ENCODE measurements around the gene NUP153. TPM values are rescaled to one million over a fixed set of nuclear protein-coding genes. Genes with fewer than 3 reads are reported as not detected.

NUP153 gene
- total and polyA plus RNA-seq, 10 of the 15 experiments (the other 5 are each of a cell fraction or from before 2014, with no cell fraction given), result 13.9 to 77.7 (median 56.2) TPM

DNA sequence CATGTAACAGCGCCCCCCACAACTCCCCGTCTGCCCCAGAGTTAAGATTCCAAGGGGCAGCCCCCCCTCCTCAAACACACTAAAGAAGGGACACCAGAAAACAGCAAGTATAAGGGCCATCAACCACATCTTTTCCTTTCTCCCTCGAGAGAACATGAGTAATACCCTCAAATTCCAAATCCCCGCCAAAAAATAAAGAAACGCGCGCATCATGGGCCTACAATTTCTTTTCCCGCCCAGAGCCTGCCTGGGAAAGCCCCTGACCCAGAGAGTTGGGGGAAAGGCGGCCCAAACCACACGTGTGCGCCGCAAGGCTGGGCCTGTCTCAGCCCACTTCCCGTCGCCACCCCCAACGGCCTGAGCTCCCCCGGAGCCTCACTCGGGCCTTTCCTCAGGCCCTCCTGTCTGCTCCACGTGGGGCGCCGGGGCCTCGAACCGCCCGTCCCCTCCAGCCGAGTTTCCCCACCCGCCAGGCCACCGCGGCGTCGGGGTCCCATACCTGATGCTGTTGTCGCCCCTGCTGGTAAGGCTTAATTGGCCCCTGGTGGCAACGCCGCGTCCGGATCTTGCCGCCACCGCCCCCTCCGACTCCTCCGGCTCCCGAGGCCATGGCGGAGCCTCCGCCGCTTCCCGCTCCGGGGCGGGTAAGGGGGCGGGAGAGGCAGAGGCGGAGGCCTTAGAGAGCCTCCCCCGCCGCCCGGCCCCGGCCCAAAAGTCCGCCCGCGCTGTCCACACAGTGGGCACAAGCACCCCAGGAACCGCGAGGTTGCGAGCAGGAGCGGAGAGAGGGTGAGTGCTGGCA is 746 bp downstream of the NUP153 start (continued):
- TF ChIP-seq, protein P1, sequence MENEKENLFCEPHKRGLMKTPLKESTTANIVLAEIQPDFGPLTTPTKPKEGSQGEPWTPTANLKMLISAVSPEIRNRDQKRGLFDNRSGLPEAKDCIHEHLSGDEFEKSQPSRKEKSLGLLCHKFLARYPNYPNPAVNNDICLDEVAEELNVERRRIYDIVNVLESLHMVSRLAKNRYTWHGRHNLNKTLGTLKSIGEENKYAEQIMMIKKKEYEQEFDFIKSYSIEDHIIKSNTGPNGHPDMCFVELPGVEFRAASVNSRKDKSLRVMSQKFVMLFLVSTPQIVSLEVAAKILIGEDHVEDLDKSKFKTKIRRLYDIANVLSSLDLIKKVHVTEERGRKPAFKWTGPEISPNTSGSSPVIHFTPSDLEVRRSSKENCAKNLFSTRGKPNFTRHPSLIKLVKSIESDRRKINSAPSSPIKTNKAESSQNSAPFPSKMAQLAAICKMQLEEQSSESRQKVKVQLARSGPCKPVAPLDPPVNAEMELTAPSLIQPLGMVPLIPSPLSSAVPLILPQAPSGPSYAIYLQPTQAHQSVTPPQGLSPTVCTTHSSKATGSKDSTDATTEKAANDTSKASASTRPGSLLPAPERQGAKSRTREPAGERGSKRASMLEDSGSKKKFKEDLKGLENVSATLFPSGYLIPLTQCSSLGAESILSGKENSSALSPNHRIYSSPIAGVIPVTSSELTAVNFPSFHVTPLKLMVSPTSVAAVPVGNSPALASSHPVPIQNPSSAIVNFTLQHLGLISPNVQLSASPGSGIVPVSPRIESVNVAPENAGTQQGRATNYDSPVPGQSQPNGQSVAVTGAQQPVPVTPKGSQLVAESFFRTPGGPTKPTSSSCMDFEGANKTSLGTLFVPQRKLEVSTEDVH (IDR thresholded peaks at IDR 0.05; ENCODE audit: low read depth, partially characterized antibody), result peak; percentile 94
- TF ChIP-seq, protein P2, sequence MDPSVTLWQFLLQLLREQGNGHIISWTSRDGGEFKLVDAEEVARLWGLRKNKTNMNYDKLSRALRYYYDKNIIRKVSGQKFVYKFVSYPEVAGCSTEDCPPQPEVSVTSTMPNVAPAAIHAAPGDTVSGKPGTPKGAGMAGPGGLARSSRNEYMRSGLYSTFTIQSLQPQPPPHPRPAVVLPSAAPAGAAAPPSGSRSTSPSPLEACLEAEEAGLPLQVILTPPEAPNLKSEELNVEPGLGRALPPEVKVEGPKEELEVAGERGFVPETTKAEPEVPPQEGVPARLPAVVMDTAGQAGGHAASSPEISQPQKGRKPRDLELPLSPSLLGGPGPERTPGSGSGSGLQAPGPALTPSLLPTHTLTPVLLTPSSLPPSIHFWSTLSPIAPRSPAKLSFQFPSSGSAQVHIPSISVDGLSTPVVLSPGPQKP (IDR thresholded peaks at IDR 0.05; ENCODE audit: low read depth, low read length), result 0 out of 2 replicates have a peak, but pooled peaks have one; percentile 45
- TF ChIP-seq MYB (IDR thresholded peaks at IDR 0.05; ENCODE audit: borderline replicate concordance, low read depth, low read length), result 0 out of 2 replicates have a peak, but pooled peaks have one; percentile 42
- no peak for TF ChIP-seq SIX5 (IDR thresholded peaks at IDR 0.05; ENCODE audit: low read depth, low read length, severe bottlenecking)
- TF ChIP-seq TCF3 (IDR thresholded peaks at IDR 0.05; ENCODE audit: borderline replicate concordance, insufficient read depth, low read depth, low read length), result peak; percentile 78
- peak; percentile 78 for TF ChIP-seq GATAD2B (conservative IDR thresholded peaks at IDR 0.05; ENCODE audit: low read depth)
- peak; percentile 77; the same call in 1 of the 2 replicates for TF ChIP-seq IKZF1 (conservative IDR thresholded peaks at IDR 0.05)
- peak; percentile 91 for TF ChIP-seq CBFB (IDR thresholded peaks at IDR 0.05; ENCODE audit: low read depth)
- TF ChIP-seq HDGF (IDR thresholded peaks at IDR 0.05), result no peak
- TF ChIP-seq YBX1 (IDR thresholded peaks at IDR 0.05), result no peak
- peak; percentile 79; the same call in 1 of the 2 replicates for TF ChIP-seq DPF2 (IDR thresholded peaks at IDR 0.05)
- TF ChIP-seq CEBPB (IDR thresholded peaks at IDR 0.05; ENCODE audit: borderline replicate concordance in 1 of 2, low read depth in 2 of 2, low read length in 2 of 2), result no peak
- TF ChIP-seq SPI1 (IDR thresholded peaks at IDR 0.05; ENCODE audit: borderline replicate concordance, insufficient read depth, low read depth, low read length), result peak; percentile 78; the same call in 1 of the 2 replicates
- peak; percentile 85; the same call in 1 of the 2 replicates for TF ChIP-seq SIN3A (IDR thresholded peaks at IDR 0.05; ENCODE audit: low read depth, low read length)
- TF ChIP-seq, protein P3, sequence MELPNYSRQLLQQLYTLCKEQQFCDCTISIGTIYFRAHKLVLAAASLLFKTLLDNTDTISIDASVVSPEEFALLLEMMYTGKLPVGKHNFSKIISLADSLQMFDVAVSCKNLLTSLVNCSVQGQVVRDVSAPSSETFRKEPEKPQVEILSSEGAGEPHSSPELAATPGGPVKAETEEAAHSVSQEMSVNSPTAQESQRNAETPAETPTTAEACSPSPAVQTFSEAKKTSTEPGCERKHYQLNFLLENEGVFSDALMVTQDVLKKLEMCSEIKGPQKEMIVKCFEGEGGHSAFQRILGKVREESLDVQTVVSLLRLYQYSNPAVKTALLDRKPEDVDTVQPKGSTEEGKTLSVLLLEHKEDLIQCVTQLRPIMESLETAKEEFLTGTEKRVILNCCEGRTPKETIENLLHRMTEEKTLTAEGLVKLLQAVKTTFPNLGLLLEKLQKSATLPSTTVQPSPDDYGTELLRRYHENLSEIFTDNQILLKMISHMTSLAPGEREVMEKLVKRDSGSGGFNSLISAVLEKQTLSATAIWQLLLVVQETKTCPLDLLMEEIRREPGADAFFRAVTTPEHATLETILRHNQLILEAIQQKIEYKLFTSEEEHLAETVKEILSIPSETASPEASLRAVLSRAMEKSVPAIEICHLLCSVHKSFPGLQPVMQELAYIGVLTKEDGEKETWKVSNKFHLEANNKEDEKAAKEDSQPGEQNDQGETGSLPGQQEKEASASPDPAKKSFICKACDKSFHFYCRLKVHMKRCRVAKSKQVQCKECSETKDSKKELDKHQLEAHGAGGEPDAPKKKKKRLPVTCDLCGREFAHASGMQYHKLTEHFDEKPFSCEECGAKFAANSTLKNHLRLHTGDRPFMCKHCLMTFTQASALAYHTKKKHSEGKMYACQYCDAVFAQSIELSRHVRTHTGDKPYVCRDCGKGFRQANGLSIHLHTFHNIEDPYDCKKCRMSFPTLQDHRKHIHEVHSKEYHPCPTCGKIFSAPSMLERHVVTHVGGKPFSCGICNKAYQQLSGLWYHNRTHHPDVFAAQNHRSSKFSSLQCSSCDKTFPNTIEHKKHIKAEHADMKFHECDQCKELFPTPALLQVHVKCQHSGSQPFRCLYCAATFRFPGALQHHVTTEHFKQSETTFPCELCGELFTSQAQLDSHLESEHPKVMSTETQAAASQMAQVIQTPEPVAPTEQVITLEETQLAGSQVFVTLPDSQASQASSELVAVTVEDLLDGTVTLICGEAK (IDR thresholded peaks at IDR 0.05; ENCODE audit: borderline replicate concordance), result peak; percentile 49; the same call in 1 of the 2 replicates
- TF ChIP-seq, protein P4, sequence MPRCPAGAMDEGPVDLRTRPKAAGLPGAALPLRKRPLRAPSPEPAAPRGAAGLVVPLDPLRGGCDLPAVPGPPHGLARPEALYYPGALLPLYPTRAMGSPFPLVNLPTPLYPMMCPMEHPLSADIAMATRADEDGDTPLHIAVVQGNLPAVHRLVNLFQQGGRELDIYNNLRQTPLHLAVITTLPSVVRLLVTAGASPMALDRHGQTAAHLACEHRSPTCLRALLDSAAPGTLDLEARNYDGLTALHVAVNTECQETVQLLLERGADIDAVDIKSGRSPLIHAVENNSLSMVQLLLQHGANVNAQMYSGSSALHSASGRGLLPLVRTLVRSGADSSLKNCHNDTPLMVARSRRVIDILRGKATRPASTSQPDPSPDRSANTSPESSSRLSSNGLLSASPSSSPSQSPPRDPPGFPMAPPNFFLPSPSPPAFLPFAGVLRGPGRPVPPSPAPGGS (IDR thresholded peaks at IDR 0.05; ENCODE audit: borderline replicate concordance, insufficient read depth, low read depth, low read length, poor library complexity, severe bottlenecking), result peak; percentile 85
- TF ChIP-seq, protein P5, sequence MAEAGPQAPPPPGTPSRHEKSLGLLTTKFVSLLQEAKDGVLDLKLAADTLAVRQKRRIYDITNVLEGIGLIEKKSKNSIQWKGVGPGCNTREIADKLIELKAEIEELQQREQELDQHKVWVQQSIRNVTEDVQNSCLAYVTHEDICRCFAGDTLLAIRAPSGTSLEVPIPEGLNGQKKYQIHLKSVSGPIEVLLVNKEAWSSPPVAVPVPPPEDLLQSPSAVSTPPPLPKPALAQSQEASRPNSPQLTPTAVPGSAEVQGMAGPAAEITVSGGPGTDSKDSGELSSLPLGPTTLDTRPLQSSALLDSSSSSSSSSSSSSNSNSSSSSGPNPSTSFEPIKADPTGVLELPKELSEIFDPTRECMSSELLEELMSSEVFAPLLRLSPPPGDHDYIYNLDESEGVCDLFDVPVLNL (IDR thresholded peaks at IDR 0.05; ENCODE audit: low read depth, low read length), result peak; percentile 89
- peak; percentile 34; the same call in 1 of the 2 replicates for TF ChIP-seq ATF7 (IDR thresholded peaks at IDR 0.05; ENCODE audit: low read depth)

Data from GM12878 (cell line).